ENCODE data around the gene EXOC2. TPM values are rescaled to one million over a fixed set of nuclear protein-coding genes. Genes with fewer than 3 reads are reported as not detected.

EXOC2 gene
- total RNA-seq, 1 donor from 2014 or later: 11.4 TPM

DNA sequence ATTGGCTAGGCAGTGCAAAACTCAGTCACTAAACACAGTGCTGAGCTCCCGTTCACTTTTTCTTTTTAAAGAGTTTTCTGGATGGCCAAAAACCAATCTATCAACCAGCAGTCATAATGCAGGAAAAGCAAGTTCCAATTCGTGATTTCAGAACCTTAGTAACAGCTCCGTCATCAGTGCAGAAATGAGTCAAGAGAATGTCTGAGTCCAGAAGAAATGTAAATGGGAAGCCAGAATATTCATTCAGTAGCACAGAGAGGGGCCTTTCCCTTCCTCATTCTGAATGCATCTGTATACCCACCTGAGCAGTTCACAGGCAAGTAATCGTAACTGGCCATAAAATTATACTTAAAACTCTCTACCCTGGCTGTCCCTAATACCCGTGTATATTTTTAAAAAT lies 56.5 kb downstream of the EXOC2 start:
- H3K4me3 ChIP-seq: no peak overlapping the region

GRCh38 chr6:635233-635632 lies 57.7 kb downstream of the EXOC2 start:
- H3K9me3 ChIP-seq: no peaks in the 10 kb centered on the region
- TF ChIP-seq, protein P1, sequence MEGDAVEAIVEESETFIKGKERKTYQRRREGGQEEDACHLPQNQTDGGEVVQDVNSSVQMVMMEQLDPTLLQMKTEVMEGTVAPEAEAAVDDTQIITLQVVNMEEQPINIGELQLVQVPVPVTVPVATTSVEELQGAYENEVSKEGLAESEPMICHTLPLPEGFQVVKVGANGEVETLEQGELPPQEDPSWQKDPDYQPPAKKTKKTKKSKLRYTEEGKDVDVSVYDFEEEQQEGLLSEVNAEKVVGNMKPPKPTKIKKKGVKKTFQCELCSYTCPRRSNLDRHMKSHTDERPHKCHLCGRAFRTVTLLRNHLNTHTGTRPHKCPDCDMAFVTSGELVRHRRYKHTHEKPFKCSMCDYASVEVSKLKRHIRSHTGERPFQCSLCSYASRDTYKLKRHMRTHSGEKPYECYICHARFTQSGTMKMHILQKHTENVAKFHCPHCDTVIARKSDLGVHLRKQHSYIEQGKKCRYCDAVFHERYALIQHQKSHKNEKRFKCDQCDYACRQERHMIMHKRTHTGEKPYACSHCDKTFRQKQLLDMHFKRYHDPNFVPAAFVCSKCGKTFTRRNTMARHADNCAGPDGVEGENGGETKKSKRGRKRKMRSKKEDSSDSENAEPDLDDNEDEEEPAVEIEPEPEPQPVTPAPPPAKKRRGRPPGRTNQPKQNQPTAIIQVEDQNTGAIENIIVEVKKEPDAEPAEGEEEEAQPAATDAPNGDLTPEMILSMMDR (IDR thresholded peaks at IDR 0.05): no peak
- no peak for DNase-seq (ENCODE audit: low spot score in 2 of 2)
- no peaks in the 10 kb centered on the region for H3K27me3 ChIP-seq
- intact Hi-C loops (cut with DNase I): no loop called here
- no peaks in the 10 kb centered on the region for H3K4me1 ChIP-seq
- peaks cover 3 to 22% of the 10 kb centered on the region in 2 donors for H3K36me3 ChIP-seq
- no peak overlapping the region for H3K4me3 ChIP-seq
- H3K27ac ChIP-seq: no peak overlapping the region

More for the DNA sequence above, 56.5 kb downstream of the EXOC2 start:
- no peak for DNase-seq (ENCODE audit: low spot score in 2 of 2)
- no peak overlapping the region for H3K27ac ChIP-seq
- H3K4me1 ChIP-seq: no peaks in the 10 kb centered on the region
- TF ChIP-seq, protein P1 (IDR thresholded peaks at IDR 0.05): no peak
- H3K27me3 ChIP-seq: no peaks in the 10 kb centered on the region
- H3K36me3 ChIP-seq: peaks cover 3 to 17% of the 10 kb centered on the region in 2 donors
- no peaks in the 10 kb centered on the region for H3K9me3 ChIP-seq
- intact Hi-C loops (cut with DNase I): no loop called here

DNA sequence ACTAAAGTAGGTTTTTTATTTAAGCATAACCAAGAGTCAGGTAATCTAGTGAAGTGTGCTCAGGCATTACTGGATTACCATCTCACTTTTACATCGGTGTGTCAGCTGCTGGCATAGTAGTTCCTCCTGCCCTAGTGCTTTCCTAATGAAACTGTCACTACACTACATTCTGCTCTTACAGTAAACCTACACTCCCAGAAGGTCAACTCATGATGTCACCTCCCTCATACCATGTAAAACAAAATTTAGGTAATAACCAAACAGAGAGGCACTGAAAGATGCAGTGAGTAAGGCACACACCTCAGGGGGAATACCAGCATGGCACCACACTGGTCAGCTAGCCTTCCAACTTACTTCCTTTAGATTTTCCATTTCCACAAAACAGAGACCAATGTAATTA lies 59.3 kb downstream of the EXOC2 start:
- no peak overlapping the region for H3K4me3 ChIP-seq
- DNase-seq (ENCODE audit: low spot score in 2 of 2): no peak
- H3K36me3 ChIP-seq: peaks cover 3 to 29% of the 10 kb centered on the region in 2 donors
- H3K27ac ChIP-seq: no peak overlapping the region
- no peaks in the 10 kb centered on the region for H3K27me3 ChIP-seq
- TF ChIP-seq, protein P1 (IDR thresholded peaks at IDR 0.05): no peak
- H3K4me1 ChIP-seq: no peaks in the 10 kb centered on the region
- no peaks in the 10 kb centered on the region for H3K9me3 ChIP-seq
- intact Hi-C loops (cut with DNase I): no loop called here

DNA sequence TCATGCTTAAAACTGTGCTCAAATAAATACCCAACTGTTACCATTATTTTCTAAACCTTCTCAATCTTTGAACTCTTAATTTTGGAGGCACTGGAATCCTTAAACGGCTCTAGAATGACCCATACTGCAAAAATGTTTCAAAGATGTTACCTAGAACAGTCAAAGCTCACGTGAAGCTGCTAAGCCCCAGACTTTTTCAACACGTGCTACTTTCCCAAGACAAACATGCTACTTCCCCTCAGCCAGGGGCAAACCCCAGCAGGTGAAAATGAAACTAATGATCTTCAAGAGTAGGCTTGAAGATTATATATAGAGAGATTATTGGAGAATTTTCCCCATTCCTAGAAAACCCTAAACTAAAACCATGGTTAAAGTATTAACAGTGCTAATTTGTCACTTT lies 64.2 kb downstream of the EXOC2 start:
- H3K36me3 ChIP-seq: peaks cover 0 to 17% of the 10 kb centered on the region in 2 donors
- intact Hi-C loops (cut with DNase I): no loop called here

DNA sequence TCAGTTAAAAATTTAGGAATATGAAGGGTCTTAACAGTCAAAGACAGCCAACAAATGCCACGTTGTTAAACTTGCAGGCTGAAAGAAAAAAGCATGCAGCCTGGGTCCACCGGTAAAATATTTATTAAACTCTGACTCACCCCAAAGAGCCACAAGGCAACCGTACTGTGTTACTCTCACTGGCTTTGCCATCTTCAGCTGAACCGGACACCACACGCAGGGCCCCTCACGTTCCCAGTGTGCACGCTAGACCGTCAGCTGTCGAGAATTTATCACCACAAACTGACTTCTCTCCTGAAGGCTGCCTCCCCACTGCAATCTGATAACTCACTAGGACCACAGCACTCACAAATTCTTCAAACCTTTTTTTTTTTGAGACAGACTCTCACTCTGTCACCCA lies 66.7 kb downstream of the EXOC2 start:
- Histone ChIP-seq H3K36me3 (peaks cover 0 to 17% of the 10 kb centered on the region in 2 donors), H3K4me3 (no peak overlapping the region), H3K4me1 (no peaks in the 10 kb centered on the region), H3K27me3 (no peaks in the 10 kb centered on the region), H3K9me3 (no peaks in the 10 kb centered on the region), H3K27ac (no peak overlapping the region)
- intact Hi-C loops (cut with DNase I): no loop called here
- TF ChIP-seq, protein P1 (IDR thresholded peaks at IDR 0.05): no peak
- DNase-seq (ENCODE audit: low spot score in 2 of 2): no peak

More for the DNA sequence above, 64.2 kb downstream of the EXOC2 start:
- no peak overlapping the region for H3K4me3 ChIP-seq
- no peak for DNase-seq (ENCODE audit: low spot score in 2 of 2)
- TF ChIP-seq, protein P1 (IDR thresholded peaks at IDR 0.05): no peak
- no peaks in the 10 kb centered on the region for H3K27me3 ChIP-seq
- H3K9me3 ChIP-seq: no peaks in the 10 kb centered on the region
- H3K4me1 ChIP-seq: no peaks in the 10 kb centered on the region
- no peak overlapping the region for H3K27ac ChIP-seq

DNA sequence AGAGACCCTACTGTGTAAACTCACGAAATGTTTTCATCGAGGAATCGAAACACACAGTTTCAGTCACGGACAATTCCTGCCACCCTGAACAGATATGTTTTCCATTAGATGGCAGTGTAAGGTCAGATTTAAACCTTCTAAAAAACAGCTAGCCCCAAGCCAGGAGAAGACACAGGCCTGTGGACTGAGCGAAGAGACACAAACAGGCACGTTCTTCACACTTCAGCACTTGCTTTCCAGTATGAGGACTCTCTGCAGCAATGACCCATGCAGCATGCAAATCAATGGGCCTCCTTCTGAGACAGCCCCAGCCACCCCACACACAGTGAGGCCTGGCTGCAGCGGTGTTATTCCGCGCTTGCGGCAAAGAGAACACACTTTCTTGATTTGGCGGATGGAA lies 68.0 kb downstream of the EXOC2 start:
- intact Hi-C loops (cut with DNase I): no loop called here
- H3K27me3 ChIP-seq: no peaks in the 10 kb centered on the region

More for the DNA sequence above, 68.0 kb downstream of the EXOC2 start:
- Histone ChIP-seq H3K36me3 (peaks cover 0 to 12% of the 10 kb centered on the region in 2 donors), H3K4me1 (no peaks in the 10 kb centered on the region), H3K27ac (no peak overlapping the region), H3K4me3 (no peak overlapping the region), H3K9me3 (no peaks in the 10 kb centered on the region)
- no peak for DNase-seq (ENCODE audit: low spot score in 2 of 2)
- TF ChIP-seq, protein P1 (IDR thresholded peaks at IDR 0.05): no peak
